ENCODE data around the gene RFX8. TPM values are rescaled to one million over a fixed set of nuclear protein-coding genes. Genes with fewer than 3 reads are reported as not detected.

The RFX8 gene
- total and polyA plus RNA-seq, 10 of the 15 experiments (the other 5 are each of a cell fraction or from before 2014, with no cell fraction given) = 0.19 TPM; not detected in 9

DNA sequence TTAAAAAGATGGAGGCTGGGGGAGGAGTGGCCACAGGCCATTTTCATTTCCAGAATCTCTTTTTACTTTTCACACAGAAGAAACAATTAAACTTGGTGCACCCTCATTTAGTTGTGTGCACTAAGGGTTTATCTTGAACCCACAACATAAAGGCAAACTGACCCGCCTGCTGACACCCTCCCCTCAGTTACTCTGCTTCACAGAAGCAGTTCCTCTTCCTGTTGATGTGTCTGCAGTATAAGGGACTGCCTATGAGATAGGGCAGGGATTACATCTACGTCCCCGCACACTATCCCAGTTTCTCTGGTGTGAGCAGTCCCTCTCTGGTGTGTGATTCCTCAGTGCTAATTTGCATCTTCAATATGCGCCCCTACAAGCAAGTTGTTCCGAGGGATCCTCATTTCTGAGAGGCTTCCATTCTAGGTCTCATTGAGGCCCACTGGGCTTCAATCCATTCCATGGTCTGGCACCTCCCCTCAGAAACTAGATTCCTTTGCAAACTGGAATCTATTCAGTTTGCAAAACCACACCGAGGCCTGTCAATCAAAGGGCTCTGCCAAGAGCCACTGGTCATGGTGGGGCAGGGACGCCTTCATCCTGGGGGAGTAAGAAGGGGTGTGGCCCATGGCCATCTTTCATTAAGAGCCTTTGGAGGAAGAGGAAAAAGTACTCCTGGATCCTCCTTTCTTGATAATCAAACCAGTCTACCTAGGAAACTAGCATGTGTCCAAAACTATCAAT lies 99.9 kb downstream of the RFX8 start (continued):
- TF ChIP-seq, protein P1, sequence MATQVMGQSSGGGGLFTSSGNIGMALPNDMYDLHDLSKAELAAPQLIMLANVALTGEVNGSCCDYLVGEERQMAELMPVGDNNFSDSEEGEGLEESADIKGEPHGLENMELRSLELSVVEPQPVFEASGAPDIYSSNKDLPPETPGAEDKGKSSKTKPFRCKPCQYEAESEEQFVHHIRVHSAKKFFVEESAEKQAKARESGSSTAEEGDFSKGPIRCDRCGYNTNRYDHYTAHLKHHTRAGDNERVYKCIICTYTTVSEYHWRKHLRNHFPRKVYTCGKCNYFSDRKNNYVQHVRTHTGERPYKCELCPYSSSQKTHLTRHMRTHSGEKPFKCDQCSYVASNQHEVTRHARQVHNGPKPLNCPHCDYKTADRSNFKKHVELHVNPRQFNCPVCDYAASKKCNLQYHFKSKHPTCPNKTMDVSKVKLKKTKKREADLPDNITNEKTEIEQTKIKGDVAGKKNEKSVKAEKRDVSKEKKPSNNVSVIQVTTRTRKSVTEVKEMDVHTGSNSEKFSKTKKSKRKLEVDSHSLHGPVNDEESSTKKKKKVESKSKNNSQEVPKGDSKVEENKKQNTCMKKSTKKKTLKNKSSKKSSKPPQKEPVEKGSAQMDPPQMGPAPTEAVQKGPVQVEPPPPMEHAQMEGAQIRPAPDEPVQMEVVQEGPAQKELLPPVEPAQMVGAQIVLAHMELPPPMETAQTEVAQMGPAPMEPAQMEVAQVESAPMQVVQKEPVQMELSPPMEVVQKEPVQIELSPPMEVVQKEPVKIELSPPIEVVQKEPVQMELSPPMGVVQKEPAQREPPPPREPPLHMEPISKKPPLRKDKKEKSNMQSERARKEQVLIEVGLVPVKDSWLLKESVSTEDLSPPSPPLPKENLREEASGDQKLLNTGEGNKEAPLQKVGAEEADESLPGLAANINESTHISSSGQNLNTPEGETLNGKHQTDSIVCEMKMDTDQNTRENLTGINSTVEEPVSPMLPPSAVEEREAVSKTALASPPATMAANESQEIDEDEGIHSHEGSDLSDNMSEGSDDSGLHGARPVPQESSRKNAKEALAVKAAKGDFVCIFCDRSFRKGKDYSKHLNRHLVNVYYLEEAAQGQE (IDR thresholded peaks at IDR 0.05; ENCODE audit: low read depth, low read length) = no peak
- TF ChIP-seq ATF7 (IDR thresholded peaks at IDR 0.05; ENCODE audit: low read depth) = no peak
- no peak for TF ChIP-seq BACH1 (IDR thresholded peaks at IDR 0.05; ENCODE audit: borderline replicate concordance)
- no peak for TF ChIP-seq SREBF1 (IDR thresholded peaks at IDR 0.05; ENCODE audit: low read length)
- TF ChIP-seq MYC (IDR thresholded peaks at IDR 0.05; ENCODE audit: insufficient read depth, insufficient read length, insufficient replicate concordance, low read length, severe bottlenecking) = no peak
- TF ChIP-seq CBX5 (IDR thresholded peaks at IDR 0.05; ENCODE audit: low read depth) = no peak
- TF ChIP-seq SIX5 (IDR thresholded peaks at IDR 0.05; ENCODE audit: low read depth, low read length, severe bottlenecking) = no peak
- TF ChIP-seq CHD1 (IDR thresholded peaks at IDR 0.05; ENCODE audit: low read depth, low read length) = no peak
- TF ChIP-seq FOS (IDR thresholded peaks at IDR 0.05; ENCODE audit: borderline replicate concordance, extremely low read depth, insufficient read length) = no peak
- TF ChIP-seq TCF7 (IDR thresholded peaks at IDR 0.05; ENCODE audit: borderline replicate concordance) = no peak
- no peak for TF ChIP-seq TARDBP (IDR thresholded peaks at IDR 0.05; ENCODE audit: borderline replicate concordance)
- no peak for TF ChIP-seq NRF1 (conservative IDR thresholded peaks at IDR 0.05; ENCODE audit: low read depth, low read length)

All from GM12878 (cell line).